Measurements from ENCODE around the gene RANBP1.

Gene RANBP1

DNA sequence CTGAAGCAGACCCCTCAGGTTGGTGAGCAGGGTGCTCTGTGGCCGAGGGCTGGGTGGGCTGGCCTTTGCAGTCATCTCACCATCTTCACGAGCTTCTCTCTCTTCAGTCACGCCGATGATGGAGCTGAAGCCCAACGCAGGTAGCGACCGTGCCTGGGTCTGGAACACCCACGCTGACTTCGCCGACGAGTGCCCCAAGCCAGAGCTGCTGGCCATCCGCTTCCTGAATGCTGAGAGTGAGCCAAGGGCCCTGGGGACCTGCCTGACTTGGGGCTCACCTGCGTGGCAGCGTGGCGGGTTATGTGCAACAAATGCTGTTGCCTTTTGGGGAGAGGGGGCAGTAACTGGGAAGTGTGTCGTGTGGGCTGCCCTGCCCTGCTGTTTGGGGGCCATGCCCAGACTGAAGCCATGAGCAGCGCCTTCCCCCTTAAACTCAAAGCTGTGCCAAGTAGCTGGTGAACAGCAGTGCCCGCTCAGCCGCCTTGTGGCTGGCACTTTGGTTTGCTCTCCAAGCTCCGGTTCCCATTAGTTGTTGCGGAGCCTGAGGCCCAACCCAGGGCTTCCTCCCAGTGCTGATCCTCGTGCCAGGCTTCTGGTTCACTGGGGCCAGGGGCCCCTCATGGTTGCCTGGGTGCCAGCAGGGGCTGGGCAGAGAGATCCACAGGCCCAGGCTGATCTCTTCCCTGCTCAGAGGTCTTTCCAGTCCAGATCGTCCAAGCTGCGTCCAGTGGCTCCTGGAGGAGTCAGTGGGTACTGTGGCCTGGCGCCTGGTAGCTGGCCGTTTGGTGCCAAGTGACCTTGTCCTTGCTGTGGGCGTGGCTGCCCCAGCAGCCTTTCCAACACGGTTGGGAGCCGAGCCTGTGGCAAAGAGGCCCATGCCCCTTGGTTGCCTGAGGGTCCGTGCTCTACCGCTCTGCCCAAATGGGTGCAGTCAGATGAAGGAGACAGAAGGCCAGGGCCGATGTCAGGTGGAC lies 9.6 kb downstream of the RANBP1 start:
- no peak for DNase-seq (ENCODE audit: low spot score)

DNA sequence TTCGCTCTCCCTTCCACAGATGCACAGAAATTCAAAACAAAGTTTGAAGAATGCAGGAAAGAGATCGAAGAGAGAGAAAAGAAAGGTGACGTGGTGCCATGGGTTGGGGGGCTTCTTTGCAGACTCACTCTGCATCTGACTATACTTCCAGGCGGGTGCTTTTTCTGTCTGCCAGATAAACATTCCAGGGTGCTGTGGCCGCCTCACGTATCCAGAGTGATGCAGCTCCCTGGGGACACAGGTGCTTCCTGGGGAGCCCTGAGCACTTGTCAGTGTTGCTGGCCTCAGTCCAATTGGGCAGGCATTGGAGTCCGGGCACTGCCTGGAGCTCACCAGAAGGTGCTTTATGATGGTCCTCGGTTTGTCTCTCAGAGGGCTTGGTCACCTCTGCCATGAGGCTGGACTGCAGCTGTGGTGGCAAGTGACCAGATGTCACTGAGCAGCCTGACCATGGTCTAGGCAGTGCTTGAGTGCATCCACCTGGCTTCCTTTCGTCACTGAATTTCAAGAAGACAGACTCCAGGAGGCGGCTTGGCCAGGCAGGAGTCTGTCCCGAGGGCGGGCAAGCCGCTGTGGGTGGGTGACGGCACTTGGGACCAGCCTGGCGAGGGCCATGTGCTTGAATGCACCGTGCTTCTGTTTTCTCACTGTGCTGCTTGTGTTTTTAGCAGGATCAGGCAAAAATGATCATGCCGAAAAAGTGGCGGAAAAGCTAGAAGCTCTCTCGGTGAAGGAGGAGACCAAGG lies 10.6 kb downstream of the RANBP1 start:
- no peak for DNase-seq (ENCODE audit: low spot score)

GRCh38 chr22:20127318-20127868 lies 11.5 kb downstream of the RANBP1 start:
- DNase-seq (ENCODE audit: low spot score): no peak

DNA sequence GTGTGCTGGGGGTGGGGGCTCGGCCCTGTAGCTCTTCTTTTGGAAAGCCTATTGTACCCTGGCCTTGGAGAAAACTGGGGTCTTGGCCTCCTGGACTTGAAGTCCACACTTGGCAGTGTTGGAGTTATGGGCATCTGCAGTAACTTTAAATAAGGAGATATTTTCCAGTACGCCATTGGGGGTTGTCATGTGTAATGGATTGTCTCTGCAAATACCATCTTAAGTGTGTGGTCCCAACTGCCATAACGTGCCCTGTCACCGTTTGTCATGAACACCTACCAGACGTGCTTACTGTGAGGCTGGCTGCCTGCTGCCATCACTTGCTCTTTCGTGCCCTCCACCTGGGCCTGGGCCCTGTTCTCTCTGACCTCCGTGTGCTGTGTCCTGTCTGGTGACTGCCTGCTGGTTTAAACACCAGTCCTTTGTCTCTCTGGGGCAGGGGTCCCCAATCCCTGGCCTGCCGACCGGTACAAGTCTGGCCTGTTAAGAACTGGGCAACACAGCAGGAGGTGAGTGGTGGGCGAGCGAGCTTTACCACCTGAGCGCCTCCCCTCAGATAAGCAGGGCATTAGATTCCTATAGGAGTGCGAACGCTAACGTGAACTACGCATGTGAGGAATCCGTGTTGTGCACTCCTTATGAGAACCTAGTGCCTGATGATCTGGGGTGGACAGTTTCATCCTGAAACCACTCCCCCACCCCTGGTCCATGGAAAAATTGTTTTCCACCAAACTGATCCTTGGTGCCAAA lies 12.1 kb downstream of the RANBP1 start:
- no peak for DNase-seq (ENCODE audit: low spot score)

DNA sequence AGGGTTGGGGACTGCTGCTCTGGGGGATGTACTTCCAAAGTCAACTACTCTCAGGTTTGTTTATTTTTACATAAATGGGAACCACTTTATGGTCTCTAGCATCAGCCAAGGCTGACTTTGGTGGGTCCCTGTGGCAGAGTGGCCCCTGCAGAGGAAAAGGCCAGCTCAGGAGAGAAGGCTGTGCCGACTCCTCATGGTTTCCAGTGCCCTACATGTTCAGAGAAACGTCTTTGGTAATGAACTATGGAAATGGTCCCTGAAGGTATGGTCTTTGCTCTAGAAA lies 12.7 kb downstream of the RANBP1 start:
- no peak for DNase-seq (ENCODE audit: low spot score)

DNA sequence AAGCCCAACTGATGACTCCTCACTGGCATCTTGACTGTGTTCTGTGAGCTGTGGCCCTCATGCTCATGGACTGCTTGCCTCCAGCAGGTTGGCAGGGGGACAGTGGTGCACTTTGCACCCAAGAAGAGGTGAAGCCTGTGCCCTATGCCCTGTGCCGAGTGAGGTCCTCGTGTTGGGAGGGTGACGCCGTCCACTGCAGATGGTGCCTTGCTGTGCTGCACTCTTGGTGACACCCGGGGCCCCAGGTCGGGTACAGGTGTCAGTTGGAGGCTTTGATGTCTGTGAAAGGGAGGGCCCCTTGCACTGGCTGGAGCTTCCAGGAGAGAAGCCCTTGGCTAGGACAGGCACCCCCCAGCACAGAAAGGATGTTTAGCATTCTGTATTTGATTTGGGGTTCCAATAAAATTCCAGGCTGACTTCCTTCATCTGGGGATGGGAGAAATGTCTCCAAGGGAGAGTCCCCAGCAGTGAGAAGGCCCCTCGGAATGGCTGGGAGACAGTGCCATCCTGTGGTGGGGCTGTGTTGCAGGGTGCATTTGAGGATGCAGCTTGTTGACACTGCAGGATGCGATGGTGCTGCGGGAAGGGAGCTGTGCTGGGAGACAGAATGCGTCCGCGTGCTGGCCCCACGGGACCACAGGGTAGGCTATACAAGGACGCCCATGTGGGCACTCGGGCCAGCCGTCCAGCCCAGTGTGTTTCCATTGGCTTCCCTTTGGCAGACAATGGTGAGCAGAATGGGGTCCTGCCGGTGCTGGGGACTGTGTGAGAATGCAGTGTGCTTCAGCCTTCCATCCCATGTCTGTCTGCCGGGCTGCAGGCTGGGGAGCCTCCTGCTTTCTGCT lies 13.2 kb downstream of the RANBP1 start:
- DNase-seq (ENCODE audit: low spot score): peak; percentile 73

- no peak for DNase-seq (ENCODE audit: low spot score)
These were observed 13.8 kb downstream of the RANBP1 start for GRCh38 chr22:20129747-20130014.

DNA sequence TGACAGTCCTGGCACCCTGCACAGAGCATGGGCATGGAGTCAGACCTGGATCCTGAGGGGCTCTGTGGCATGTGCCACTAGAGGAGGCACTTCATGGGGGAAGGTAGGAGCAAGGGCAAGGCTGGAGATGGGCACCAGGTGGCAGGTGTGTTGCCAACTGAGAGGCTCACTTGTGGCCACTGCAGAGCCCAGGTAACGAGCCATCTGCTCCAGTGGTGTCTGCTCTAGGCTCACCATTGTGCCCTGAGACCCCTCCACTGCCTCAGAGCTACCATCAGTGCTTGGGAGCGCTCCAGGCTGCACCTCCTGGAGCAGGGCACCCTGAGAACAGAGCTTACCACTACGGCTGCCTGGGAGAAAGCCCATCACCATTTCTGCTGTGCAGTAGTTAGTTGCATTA lies 14.4 kb downstream of the RANBP1 start:
- DNase-seq (ENCODE audit: low spot score): no peak

DNA sequence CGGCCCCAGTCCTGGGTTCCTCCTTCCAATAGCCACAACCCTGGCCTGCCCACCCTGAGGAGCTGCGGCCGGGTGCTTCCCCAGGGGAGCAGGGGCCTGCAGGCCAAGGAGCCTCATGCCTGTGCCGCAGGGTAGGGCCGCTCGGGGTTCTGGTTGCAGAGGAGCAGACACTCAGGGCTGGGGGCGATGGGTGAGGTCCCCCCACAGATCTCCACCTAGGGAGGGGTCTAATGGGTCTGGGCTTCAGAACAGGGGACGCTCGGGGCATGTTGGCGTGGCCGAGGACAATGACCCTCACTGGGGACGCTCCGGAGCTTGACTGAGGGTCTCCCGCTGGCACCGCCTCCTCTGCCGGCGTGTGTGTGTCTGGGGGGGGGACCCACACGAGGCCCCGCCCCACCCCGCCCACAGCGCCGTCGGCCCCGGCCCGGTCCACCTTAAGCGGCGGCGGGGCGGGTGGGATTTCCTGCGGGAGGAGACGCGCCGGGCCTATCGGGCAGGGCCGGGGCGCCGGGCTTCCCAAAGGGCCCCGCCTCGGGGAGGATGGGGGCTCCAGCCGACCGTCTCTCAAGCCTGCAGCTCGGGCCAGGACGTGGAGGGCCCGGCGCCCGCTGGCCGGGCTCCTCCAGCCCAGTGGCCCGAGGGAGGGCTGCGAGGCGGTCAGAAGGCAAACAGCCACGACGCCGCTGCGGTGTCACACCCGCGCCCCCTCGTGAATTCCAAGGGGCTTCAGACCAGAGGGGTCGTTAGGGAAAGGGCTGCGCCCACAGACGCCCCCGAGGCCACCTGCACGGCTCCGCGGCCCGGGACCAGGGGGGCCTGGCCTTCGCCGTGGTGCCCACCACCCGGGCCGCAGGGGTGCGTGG lies 15.1 kb downstream of the RANBP1 start:
- DNase-seq (ENCODE audit: low spot score): peak; percentile 90

GRCh38 chr22:20131597-20131858 lies 15.6 kb downstream of the RANBP1 start, which contains the start of gene ZDHHC8:
TSS of gene ZDHHC8 (plus strand) at chr22:20131804. CDS start at chr22:20131948, 144 bp downstream.
- peak; percentile 81 for DNase-seq (ENCODE audit: low spot score)

DNA sequence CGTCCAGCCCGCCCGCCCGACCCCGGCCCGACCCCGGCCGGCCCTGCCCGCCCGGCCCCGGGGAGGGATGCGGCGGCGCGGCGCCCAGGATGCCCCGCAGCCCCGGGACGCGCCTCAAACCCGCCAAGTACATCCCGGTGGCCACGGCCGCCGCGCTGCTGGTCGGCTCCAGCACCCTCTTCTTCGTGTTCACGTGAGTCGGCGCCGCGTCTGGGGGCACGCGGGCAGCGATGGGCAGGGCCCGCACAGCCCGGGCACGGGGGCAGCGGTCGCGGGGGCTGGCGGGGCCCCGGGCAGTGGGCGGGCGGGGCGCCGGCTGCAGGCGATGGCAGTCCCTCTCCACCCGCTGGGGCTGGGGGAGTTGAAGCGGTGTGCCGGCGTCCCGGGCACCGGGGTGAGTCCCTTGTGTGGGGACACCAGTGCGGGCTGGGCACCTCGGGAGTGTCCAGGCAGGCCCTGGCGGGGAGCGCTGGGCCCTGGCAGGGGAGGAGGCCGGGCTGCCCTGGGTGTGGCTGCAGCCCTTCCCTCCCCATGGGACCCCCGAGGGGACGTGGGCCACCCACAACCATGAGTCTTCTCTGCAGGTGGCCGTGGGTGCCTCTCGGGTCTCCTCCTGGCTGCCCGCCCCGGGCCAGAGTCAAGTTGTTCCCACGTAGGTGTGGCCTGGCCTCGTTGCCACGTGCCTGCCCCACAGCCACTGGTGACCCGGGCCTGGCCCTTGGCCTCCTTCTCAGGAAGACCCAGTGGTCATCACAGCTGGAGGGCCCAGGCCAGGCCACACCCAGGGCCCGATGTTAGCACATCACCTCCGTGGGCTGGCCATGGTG lies 16.2 kb downstream of the RANBP1 start:
- DNase-seq (ENCODE audit: low spot score): peak; percentile 73

GRCh38 chr22:20132686-20133246 lies 16.9 kb downstream of the RANBP1 start:
- no peak for DNase-seq (ENCODE audit: low spot score)

GRCh38 chr22:20133930-20134549 lies 18.1 kb downstream of the RANBP1 start:
- no peak for DNase-seq (ENCODE audit: low spot score)

DNA sequence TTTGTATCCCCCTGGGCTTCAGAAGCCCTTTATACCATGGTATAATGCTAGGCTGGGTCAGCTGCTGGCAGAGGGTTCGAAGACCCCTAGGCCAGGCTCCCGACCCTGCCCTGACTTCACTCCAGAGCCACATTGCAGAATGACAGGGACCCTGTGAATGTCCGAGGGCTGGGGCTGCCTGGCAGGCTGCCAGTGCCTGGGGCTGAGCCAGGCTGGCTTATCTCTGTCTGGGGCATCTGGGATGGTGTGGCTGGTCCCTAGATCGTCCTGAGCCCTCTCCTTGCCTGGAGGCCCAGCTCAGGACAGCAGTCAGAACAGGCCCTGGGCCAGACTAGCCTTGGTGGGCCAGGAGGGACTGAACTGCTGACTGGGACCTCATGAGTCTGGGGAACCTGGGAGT lies 19.4 kb downstream of the RANBP1 start:
- DNase-seq (ENCODE audit: low spot score): no peak

GRCh38 chr22:20135806-20136602 lies 20.1 kb downstream of the RANBP1 start:
- DNase-seq (ENCODE audit: low spot score): no peak

DNA sequence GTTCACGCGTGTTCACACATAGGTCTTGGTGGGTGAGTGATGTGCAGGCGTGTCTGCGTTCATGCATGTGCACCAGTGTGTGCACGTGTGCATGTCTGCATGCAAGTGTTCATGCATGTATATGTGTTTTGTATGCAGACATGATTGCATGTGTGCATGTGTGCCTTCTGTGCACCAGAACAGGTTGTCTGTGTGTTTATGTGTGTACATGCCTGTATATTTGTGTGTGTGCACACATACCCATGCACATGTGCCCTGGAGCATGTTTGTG lies 20.6 kb downstream of the RANBP1 start:
- DNase-seq (ENCODE audit: low spot score): no peak

GRCh38 chr22:20137113-20137512 lies 21.2 kb downstream of the RANBP1 start:
- DNase-seq (ENCODE audit: low spot score): no peak

DNA sequence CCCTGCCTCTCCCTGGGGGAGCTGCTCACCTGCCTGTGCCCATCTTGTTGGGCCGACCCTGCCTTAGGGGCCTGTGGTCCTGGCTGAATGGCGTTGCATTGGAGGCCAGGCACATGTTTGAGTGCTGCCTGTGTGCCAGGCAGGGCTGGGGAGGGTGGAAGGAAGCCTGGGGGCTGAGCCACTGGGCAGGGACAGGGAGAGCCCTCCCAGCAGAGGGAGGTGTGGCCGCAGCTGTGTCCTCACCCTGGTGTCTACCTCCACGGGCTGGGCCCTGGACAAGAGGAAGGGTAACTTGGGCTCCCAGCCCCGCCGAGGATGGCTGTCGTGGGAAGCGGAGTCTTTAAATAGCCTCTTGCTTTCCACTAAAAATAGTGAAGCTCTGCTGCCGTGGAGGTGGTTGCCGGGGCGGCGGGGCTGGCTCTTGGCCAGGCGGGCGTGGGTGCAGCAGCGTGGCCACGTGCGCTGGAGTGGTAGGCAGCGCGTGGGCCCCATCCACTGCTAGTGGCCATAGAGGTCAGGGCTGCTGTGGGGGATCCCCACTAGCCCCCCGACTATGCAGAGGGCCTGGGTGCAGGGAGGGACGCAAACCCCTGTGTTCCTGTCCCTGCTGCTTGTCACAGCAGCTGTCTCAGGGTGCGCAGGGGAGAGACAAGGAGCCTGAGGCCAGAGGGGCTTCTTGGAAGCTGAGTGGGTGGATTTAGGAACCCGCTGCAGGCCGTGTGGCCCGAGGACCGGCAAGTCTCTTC lies 21.9 kb downstream of the RANBP1 start:
- no peak for DNase-seq (ENCODE audit: low spot score)
